ENCODE results near the gene CES3.

DNA sequence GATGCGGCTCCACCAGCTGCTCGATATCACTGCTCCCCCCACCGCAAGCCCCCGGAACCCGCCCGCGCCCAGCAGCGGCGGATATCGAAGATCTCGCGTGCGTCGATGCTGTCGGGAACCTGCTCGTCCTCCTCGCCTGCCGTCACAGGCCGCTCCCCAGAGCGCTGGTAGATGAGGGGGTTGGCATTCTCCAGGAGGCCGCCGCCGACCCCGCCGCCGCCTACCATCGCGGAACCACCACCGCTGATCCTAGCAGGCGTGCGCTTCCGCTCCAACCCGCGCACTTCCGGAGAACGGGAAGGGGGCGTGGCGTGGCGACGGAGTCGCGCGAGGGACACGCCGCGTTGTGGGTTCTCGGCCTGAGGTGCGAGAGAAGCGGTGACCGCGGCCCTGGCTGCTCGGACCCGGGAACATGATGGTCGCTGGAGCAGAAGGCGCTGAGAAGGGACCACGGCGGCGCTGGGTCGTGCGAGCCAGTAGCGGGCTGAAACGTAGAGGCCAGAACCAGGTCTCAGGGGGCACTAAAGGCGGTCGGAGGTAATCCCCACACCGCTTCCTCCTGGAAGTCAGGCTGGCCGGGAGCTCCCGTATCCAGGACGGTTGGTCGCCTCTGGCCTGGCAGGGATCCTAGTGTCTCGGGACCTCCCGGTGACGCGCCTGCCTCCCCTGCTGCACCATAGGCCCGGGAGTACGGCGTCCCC is 26.8 kb upstream of the CES3 start, which contains the start of gene CIAO2B:
- TF ChIP-seq, protein P1, sequence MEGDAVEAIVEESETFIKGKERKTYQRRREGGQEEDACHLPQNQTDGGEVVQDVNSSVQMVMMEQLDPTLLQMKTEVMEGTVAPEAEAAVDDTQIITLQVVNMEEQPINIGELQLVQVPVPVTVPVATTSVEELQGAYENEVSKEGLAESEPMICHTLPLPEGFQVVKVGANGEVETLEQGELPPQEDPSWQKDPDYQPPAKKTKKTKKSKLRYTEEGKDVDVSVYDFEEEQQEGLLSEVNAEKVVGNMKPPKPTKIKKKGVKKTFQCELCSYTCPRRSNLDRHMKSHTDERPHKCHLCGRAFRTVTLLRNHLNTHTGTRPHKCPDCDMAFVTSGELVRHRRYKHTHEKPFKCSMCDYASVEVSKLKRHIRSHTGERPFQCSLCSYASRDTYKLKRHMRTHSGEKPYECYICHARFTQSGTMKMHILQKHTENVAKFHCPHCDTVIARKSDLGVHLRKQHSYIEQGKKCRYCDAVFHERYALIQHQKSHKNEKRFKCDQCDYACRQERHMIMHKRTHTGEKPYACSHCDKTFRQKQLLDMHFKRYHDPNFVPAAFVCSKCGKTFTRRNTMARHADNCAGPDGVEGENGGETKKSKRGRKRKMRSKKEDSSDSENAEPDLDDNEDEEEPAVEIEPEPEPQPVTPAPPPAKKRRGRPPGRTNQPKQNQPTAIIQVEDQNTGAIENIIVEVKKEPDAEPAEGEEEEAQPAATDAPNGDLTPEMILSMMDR (IDR thresholded peaks at IDR 0.05; ENCODE audit: poor library complexity, severe bottlenecking), result no peak
- peak; percentile 97 for TF ChIP-seq POLR2AphosphoS5 (IDR thresholded peaks at IDR 0.05)
